HG03159 (cell line): Measurements from ENCODE around the gene GRAMD4.
A peak's percentile ranks its signal among the peaks of the same experiment; 100 is the strongest.

Experiments used
- ATAC-seq: cut with Tn5 transposase; IDR thresholded peaks from one replicate; pipeline ENCODE4 v1.9.1; 2021; ENCODE audit warnings: mild to moderate bottlenecking, moderate library complexity; ENCODE audit not compliant: unreplicated experiment

Gene GRAMD4

DNA sequence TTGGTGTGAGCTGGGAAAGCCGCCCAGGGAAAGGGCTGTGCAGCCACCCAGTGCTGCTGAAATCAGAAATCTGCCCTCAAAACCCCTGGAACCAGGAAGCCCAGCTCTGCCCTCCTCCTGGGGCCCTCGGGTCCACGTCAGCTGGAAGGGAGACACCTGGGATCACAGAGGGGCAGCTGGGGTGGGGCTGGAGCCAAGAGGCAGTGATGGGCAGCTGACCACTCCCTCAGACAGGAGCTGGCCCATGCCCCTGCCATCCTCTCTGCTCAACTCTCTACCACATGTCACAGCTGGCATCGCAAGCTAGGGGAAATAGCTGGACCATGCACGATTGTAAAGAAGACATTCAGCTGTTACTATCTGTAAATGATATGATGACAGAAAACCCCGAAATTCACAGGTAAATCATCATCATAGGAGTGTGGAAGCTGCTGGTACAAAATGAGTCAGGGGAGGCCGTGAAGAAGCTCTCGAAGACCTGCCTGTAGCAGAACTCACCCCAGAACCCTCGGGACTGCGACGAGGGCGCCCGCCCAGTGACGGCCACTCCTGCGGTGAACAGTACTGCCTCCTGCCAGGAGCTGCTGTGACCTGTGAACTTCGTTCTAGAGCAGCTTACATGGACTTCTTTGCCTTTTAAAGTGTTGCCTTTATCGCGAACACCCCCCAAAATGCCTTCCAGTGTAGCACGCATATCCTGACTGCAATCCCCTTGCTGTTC, 62.0 kb downstream of the GRAMD4 start:
- ATAC-seq = no peak

GRCh38 chr22:46684706-46685105, 64.5 kb downstream of the GRAMD4 start:
- peak; percentile 82 for ATAC-seq

GRCh38 chr22:46686221-46687047, 66.2 kb downstream of the GRAMD4 start:
- ATAC-seq = no peak

DNA sequence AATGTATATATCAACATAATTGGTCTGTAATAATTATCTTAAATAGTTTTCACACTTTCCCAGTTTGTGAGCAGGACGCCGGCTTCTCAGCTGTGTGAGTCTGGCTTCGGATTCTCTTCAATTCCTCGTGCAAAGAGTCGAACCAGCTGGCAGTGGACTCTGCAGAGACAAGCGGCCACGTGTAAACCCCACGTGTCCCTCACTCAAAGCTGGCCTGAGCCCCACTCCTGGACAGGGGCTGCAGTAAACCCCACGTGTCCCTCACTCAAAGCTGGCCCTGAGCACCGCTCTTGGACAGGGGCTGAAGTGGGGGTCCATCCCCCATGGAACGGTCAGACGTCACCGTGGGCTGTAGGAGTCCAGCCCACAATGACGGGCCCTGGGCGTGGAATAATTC, 66.9 kb downstream of the GRAMD4 start:
- ATAC-seq = no peak

GRCh38 chr22:46687460-46687859, 67.3 kb downstream of the GRAMD4 start:
- no peak for ATAC-seq

DNA sequence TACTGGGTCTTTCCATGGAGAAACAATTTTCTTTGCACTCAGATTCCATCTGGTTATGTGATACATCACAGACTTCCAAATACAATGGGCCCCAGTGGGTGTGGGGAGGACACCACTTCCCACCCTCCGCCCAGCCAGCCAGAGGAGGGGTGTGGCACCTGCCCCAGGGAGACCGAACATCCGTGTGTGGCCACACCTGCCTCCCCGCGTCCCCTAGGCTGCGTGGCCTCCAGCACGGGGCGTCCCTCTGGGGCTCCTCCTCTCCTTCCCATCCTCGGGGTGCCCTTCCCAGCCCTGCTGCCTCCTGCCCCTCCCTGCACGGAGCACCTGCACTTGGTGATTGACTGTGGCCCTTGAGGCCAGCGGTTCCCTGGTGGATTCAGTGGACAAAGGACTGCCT, 68.8 kb downstream of the GRAMD4 start:
- no peak for ATAC-seq

DNA sequence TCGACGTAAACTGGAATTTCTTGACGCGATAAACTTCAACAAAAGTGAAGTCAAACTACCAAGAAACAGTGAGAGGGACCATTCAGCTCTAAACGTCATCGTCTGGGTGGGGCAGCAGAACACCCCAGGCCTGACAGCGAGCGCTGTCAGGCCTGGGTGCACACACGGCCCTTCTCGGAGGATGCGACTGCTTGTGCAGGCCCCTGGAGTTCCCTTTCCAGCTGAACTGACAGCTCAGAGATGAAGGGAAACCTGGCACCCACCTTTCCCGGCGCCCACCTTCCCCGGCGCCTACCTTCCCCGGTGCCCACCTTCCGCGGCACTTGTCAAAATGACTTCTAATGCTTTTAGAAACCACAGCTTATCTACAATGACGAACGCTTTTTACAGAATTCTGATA, 70.0 kb downstream of the GRAMD4 start:
- ATAC-seq = no peak

DNA sequence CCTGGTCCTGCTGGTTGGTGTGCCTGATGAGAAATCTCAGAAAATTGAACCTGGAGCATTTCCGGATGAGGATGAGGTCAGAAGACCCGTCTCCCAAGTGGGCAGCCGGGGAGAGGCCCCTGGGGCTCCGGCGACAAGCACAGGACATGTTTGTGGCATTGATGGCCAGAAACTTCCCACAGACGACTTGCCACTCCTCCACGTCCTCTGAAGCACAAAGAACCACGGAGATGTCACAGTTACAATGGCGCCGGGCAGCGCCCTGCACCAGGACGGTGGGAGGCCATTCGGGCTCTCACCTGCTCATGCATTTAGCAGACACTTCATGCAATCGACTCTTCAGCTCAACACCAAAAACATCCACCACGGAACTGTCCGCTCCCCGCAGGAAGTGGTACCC, 71.4 kb downstream of the GRAMD4 start:
- no peak for ATAC-seq

GRCh38 chr22:46693634-46694415, 73.6 kb downstream of the GRAMD4 start:
- ATAC-seq = no peak

GRCh38 chr22:46694416-46695170, 74.4 kb downstream of the GRAMD4 start:
- no peak for ATAC-seq

DNA sequence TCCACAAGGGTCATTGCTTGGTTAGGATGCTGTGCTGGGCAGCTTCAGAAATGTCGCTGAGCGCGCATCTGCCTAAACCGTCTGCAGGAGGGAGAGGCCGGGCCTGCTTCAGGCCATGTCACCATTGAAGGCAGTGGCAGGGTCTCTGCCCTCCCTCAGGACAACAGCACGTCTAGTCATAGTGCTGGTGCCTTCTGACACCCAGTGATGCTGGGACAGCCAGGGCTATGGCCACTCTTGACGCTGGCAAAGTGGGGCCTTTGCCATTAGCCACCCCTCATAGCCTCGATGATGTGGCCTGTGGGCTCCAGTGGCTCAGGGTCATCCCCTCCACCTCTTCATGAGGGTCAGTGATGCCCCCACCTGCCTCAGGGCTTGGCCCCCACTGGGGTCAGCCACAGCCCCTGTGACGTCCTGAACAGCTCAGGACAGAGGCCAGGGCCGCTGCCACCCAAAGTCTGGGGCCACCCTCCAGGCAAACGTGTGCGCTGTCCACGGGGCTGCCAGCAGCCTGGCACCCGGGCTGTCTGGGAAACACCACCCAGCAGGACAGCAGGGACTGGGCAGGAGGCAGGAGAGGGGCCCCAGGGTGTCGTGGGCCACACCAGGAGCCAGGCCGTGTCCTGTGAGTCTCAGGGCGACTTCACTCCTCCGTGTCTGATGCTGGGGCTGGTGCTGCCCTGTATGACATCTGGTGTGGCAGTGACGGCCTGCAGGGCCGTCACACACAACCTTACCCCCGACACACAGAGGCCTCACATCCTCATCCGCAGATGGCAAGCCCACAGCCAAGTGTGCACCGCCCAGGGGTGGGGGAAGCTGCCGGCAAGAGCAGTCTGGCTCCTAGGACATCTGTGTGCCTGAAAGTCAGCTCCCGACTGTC, 75.4 kb downstream of the GRAMD4 start:
- ATAC-seq = no peak

DNA sequence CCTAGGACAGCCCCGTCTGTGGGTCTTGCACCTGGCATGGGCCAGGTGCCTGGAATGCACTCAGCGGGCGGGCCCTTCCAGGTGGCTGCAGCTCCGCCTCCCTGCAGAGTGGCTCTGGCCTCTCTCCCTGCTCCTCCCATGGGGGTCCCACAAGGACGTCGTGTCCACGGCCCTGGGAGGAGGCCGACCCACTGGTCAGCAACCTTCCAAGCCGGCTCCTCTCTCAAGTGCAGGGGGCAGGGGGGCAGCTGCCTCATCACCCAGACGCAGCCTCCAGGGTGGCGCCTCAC, 76.0 kb downstream of the GRAMD4 start:
- no peak for ATAC-seq

DNA sequence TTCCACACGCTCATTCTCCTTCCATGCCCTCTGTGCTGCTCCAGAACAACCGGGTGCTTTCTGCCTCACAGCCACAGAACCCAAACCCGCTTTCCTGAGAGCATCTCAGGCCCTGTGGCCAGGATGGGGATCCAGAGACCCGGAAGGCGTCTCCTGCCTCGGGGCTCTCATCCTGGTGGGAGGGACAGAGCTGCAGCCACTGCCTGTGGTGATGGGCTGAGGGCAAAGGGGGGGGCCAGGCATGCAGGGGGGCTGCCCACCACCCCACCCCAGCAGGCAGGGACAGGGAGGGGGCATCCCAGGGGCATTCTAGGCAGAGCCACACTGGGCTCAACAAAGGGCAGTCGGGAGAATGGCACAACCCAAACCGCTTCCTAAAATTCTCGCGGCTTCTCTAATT, 76.4 kb downstream of the GRAMD4 start:
- ATAC-seq = no peak

DNA sequence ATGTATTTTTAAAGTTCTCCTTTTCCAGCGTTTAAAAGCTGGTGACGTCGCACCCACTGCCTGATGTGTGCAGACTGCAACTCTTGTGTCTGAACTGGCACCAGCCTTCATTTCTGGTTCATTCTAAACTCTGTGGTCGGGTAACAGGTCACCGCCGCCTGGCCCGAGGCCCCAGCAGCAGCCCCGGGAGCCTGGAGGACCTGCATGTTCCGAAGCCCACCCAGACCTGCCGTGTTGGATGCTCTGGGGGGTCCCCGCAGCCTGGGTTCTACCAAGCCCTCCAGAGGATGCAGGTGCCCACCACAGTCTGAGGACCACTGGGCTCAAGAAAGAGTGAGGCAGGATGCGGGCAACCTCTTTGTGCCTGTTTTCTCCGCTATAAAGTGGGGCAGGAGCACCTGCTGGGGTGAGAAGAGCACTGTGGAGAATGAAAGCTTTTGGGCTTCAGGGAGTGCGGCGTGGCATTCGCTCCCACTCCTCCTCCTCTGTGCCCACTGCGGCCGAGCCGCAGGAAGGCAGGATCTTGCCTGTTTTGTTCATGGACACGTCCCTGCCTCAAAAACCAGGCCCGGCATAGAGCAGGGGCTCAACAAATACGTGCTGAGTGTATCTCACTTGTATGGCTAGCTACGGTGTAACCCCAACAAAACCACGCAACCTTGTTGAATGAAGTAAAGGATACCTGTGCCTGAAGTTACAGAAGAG, 77.8 kb downstream of the GRAMD4 start:
- no peak for ATAC-seq

DNA sequence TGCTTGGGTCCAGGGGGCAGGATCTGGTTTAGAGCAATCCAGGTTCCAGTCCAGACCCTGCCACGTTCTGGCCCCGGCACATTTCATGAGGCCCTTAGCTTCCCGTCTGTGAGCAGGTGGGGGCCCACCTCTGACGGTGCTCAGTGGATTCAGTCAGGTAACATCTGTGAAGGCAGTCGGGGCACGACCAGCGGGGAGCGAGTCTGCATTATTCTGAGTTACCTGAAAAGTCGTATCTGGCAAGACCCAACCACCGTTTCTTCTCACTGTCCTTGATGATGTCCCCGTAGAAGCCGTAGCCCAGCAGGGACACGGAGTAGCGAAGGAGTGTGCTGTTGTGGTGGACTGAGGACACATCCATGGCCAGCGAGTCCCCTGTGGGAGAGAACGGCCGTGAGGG, 78.9 kb downstream of the GRAMD4 start:
- no peak for ATAC-seq

GRCh38 chr22:46701262-46701661, 81.1 kb downstream of the GRAMD4 start:
- no peak for ATAC-seq

DNA sequence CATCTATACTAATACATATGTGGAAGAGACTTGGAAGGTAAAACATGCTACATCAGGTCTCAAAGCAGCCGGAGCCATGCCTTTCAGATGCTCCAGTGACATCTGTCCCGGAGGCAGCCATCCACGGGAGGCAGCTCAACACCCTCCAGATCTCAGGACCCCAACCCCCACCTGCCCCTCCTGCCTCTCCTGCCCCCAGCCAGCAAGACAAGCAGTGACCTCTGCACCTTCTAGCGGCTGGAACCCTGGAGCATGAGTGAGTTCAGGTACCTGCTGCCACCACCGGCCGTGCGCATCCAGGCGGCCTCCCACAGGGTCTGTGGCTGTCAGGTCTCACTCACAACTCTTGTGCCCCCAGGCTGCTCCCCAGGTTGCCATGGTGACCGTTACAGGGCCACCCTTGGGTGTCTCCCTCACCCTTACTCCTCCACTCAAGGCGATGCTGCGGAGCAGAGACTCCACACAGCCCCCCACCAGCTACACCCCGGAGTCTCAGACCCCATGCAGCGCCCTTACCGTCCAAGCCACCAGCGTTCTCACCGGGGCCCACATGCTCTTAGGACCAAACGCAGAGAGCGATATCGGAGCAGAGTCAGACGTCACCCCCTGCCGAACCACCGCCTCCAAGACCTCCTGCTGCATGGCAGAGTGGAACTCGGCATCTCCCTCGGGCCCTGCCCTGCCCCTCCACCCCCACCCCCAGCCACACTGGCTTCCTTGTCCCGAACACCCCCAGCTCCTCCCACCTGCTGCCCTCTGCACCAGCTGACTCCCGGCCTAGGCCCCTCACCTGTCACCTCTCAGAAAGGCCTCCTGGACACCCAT, 83.2 kb downstream of the GRAMD4 start:
- ATAC-seq = no peak

GRCh38 chr22:46703996-46704370, 83.8 kb downstream of the GRAMD4 start:
- ATAC-seq = no peak

GRCh38 chr22:46706060-46706459, 85.9 kb downstream of the GRAMD4 start:
- ATAC-seq = no peak
